NCI-H1105 treated with DMSO at 0.1 percent for 48 hours (cell line): ENCODE measurements around the gene DPYSL3.
"Not testable (repeated sequence)": the region's sequence is repeated elsewhere in the genome, so short reads cannot be mapped to it uniquely, and the experiment has no call there.

Experiments used
- DNase-seq: peaks from one replicate; lab custom pipeline; 2025; lab: John Stamatoyannopoulos, UW

The DPYSL3 gene

DNA sequence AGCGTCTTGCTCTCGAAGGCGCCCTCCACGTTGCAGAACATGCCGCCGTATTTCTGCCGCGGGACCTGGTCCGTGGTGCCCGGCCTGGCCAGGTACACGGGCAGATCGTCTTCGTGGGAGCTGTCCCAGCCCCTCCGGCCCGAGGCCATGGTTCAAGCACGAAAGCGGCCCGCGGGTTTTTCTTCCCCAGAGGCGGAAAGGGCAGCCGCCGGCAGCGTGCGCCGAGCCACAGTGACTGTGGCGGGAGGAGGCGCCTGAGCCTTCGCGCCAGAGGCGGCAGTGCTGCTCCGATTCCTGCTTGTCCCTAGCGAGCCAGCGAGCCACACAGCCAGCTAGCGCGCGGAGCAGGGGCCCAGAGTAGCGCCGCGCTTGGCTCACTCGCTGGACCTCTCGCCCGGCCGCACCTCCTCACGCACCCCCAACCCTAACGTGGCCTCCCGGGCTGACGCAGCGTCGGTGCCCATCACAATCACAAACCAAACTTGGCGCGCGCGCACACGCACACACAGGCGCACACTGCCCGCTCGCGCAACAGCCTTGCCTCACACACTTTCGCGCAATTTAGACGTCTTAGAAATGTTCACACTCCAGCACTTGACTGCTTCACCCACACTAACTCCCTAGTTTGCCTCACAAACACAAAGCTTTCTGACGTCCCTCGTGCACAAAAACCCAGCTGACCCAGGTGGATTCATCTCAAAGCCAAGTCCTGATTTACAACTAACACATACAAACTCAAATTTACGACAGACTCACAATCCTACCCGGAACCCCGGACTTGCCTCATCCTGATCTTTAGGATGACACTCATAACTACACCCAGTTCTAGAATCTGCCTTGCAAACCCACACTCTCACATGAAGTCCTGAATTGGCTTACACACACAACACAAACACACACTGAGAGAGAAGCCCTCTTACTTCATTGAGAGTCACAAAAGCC, at the start of gene DPYSL3:
TSS of gene DPYSL3 (minus strand) at position 359 of the 942 bp plus-strand sequence. CDS start at position 149, 210 bp downstream.
- peak; percentile 48 for DNase-seq

DNA sequence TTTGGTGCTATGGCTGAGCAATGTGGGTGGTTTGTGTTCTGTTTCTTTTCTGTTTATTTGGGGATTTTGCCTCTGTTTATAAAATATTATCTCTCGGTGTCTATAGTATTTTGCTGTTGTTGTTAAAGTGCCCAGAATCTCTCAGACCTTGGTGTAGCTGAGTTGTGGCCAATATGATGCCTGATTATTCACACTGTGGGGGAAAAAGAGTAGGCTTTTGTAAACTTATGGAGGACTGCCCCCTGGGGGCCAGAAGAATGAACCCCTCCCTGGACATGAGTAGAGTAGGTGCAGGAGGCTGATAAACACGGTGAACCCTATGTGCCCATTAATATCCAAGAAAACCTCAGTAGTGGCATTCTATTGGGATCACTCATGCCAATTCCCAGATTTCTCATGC, 49.0 kb upstream of the DPYSL3 start:
- DNase-seq: peak; percentile 37

DNA sequence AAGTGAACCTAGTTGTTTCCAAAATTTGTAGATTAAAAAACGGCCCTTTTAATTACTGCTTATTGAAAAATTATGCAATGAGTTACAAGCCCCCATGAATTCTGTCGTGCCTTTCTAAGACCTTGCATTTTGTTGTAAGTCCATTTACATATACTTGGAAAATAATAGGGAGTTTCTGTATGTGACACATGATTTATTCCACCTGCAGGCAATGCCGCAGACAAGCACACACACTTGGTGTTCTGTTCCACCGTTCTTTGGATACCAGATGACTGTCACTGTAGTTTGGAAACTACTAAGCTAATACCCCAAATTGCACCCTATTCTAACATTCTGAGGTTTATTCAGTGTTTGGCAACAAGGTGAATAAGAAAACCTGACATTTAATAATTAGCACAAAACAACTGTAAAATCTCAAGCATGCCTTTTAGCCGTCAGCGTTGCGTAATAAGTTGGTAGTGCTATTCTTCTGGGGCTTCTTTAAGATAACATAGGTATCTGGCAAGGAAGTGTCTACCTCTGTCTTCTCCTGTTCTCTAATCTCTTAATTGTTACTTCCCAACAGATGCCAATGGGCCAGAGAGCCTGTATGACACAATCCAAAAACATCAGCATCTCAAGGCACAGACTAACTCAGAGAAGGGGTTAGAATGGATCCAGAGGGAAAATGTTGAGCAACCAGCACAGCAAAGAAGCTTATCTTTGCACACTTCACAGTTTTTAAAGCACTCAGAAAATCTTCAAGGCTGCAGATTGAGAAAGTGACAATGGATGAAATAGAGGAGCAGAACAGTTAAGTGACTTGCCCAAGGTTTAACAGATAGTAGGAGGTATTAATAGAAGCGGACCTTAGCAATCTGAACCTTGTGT, 48.2 kb upstream of the DPYSL3 start:
- no peak for DNase-seq

DNA sequence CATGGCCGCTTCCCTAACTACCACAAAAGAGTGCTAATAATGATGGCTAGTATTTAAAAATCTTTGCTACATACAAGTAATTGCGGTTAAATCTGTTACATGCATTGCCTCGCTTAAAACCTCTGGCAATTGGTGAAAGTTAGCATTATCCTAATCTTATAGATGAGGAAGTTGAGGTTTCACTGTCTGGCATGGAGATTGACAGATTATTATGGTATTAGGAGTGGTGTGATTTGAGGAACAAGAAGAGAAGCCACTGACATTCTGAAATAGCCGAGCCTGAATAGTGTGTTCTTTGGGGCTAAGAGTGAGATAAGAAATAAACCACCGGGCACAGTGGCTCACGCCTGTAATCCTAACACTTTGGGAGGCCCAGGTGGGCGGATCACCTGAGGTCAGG, 45.3 kb upstream of the DPYSL3 start:
- no peak for DNase-seq

DNA sequence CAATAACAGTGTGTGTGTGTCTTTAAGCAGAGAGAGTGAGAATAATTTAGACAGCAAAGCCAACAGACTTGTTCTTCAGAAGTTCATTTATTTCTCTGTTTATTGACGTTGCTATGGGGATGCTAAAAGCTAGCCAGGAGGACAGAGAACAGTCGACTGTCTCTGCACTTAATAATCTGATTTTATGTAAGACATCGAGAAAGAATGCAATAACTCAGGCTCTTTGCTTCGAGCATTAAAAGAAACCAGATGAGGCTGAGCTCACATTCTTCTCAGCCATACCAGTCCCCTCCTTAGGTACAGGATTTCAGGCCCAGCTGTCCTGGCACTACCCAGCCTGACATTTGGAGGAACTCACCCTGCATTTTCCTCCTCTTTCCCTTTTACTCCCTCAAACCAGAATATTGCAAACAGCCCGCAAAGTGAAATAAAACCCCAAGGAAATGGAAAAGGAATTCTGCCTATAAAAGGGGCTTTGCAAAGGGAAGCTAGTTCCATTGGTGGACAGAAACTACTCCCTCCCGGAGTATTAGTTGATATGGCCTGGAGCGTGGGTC, 44.5 kb upstream of the DPYSL3 start:
- DNase-seq: no peak

DNA sequence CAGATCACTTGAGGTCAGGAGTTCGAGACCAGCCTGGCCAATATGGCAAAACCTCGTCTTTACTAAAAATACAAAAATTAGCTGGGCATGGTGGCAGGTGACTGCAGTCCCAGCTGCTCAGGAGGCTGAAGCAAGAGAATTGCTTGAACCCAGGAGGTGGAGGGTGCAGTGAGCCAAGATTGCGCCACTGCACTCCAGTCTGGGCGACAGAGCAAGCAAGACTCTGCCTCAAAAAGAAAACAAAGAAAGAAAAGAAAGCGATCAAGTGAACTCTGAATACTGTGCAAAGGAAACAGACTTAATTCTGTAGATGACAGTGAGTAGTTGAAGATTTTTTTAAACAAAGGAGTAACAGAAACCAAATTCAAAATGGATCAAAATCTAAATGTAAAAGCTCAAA, 43.9 kb upstream of the DPYSL3 start:
- DNase-seq: not testable (repeated sequence)

DNA sequence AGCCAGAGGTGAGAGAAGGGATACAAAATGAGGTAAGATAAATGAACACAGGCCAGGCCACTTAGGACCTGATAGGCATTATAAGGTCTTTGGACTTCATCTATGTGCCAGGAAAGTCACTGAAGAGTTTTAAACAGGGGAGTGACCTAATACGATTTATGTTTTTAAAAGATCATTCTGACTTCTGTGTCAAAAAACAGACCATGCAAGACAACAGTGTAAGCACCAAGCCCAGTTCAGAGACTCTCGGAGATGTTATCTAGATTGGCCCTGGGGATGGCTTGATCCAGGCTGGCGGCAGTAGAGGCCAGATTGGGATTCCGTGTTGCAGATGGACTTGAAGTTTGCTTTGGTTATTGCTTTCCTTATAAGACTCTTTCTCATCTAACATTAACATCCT, 43.0 kb upstream of the DPYSL3 start:
- no peak for DNase-seq

DNA sequence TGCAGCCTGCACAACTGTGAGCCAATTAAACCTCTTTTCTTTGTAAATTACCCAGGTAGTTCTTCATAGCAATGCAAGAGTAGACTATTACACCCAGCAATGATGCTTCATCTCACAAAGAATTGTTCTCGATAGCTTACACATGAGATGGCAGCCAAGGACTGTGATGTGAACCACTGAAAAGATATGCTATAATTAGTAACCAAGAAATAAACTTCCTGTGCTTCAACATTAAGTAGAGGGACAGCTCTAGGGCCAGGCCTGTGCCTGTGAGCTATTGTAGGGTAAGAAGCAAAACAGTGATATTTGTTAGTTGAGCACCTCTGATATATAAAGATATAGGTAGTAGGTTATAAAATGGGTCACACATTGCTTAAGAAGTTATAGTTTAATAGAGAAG, 41.8 kb upstream of the DPYSL3 start:
- no peak for DNase-seq

DNA sequence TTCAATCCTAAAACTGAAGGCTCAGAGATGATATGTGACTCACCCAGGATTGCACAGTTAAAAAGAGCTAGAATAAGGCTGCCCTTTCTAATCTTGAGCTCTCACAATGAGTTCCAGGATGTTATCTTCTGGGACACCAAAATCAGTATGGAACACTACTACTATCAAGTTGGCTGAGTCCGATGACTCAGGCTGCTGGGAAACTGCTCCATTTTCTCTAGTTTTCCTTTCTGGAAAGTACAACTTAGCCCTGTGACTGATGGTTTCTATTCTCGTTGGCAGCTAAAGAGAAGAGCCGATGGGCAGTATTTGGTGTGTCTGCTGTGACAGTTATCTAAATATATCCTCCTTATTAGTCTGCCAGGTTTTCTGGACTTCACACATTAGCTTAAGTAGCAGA, 37.9 kb upstream of the DPYSL3 start:
- no peak for DNase-seq

DNA sequence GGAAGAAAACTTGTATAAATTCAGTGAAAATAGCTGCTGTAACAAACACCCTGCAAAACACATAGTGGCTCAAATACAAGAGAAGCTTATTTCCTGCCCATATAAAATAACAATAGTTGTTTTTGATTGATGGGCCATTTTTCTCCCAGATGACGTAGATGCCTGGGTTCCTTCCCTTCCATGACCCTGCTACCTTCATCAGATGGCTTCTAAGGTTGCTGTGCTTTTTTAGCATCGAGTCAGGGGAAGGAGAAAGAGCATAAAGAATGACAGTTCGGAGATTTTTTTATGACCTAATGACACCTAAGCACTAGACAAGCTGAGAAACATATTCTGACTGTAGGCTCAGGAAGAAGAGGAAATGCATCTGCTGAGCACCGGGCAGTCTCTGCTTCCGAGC, 34.7 kb upstream of the DPYSL3 start:
- no peak for DNase-seq

DNA sequence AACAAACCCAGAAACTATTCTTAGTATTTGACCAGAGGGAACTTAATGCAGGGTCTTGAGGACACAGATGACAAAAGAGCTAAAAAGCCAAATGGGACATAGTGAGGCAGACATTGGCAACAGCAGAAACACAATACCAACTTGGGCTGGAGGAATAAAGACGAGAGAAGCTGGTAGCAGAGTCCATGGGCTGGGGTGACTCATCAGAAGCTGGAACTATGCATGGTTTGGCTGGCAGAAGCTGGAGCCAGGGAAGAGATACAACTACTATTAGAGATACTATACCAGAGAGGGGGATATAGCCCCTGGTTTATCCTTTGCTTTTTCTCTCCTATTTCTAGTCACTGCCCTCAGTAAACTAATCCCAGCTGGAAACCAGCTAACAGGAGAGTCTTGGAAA, 29.2 kb upstream of the DPYSL3 start:
- DNase-seq: no peak

DNA sequence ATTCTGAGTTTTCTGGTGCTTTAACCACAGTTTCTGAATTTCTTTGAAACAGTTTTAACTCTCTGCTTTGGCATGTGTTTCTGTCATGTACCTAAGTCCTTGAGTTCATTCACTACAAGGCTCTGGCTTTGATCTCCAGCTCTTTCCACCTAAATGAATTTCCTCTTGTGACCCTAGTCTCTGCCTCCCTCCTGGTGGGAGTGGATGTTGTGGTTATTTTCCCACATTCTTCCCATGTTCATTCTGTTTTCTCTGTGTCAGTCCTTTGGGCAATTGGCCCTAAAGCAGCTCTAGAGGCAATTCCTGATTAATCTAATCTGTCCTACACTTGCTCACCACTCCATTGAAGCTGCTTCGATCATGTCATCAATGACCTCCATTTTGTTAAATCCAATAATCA, 28.4 kb upstream of the DPYSL3 start:
- no peak for DNase-seq

DNA sequence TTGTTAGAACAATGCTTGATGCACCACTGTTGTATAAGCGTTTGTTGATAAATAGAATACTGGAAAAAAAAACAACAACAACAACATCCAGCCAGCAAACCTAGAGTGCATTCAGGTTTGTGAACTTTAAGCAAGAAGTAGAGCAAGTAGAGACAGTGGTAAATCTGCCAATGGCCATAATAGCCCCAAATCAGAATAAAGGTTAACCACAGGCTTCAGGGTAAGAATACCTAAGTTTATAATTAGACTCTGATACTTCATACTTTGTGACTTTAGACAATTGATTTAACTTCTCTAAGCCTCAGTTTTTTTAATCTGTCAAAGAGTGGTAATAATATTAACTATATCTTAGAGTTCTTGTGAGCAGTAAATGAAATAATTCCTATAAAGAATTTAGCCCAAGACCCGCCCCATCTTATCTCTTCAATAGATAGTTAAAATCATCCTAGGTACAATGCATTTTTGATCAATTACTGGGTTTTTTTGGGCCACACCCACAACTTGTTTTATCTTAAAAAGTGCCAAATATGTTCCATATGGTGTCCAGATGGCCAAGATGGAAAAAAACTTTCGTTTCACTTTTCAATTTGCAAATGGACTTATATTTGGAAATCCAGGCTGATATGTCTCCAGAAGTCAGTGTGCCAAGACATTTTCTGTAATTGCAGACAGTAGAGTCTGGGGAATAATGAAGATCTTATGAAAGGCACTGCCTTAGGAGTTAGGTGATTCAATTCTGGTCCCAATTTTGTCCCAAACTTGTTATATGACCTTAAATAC, 24.5 kb upstream of the DPYSL3 start:
- DNase-seq: no peak

DNA sequence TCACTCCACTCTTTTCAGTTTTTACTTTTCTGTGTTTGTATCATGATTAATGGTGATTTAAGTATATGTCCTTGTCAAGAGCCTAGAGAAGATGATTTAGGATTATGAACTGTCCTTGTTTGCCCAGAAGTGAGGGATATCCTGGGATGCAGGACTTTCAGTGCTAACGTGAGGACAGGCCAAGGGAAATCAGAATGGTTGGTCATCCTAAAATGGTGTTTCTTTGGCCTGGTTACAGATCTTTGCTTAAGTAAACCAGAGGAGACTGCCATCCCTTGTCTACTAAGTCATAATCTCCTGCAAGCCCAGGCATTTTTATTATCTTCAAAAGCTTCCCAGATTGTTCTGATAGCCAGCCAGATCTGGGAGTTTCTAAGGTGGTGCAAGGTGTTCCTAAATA, 22.3 kb upstream of the DPYSL3 start:
- no peak for DNase-seq

DNA sequence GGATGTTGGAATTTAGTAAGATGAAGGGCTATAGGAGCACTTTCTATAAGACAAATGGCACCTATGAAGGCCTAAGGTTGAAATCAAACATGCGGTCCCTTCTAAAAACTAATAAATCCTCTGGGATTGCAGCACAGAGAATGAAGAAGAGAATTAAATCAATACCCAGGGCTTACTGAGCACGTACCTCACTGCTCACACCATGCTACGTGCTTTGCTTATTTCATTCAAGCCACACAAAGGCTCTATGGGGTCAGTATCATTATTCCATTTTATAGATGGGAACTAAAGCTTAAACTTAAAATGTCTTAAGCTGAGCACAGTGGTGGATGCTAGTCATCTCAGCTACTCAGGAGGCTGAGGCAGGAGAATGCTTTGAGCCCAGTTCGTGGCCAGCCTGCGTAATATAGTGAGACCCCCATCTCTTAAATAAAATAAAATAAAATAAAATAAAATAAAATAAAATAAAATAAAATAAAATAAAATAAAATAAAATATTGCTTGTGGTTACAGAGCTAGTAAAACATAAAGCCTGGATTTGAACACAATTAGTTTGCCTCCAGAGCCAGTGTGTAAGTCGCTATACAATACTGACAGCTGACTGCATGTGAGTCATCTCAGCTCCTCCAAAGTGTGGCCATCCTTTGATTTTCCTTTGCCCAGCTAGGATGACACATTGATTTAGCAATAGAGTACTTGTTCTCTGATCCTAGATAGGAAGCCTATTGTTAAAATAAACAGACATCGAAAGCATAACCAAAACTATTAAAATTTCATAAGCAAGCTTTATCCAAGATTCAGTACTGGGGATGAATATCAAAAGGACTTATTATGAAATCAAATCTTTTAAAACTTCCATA, 20.9 kb upstream of the DPYSL3 start:
- no peak for DNase-seq

DNA sequence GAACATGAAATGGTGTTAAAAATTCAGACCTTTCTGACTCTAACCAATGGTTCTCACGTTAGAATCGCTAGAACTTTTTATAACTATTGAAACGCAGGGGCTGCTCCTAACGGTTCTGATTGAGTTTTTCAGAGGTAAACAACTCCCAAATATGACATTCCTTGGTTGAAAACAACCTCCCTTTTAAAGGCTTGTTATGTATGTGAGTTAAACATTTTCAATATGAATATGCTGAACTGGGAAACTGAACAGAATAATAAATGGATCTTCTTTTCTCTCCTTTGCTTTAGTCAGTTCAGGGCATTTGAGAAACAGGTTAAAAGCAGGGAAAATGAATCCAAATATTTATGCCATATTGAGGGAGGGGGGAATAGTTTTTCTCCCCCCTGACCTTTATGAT, 13.2 kb upstream of the DPYSL3 start:
- DNase-seq: no peak

DNA sequence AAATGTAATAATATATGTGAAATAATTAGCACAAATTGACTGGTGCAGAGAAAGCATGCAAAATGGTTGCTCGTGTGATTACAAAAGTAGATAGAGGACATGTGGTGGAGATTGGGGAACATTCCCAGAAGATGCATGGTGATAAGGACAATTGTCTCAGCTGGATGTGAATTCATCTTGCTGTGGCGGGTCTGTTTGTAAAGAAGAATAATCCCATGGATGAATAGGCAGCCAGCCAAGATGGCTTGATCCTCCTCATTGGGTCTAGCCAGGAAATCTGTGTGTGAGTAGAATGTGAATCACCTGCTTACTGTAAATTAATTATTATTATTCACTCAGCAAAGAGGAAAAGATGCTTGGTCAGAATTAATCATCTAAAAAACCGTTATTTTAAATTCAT, 12.6 kb upstream of the DPYSL3 start:
- DNase-seq: peak; percentile 14

DNA sequence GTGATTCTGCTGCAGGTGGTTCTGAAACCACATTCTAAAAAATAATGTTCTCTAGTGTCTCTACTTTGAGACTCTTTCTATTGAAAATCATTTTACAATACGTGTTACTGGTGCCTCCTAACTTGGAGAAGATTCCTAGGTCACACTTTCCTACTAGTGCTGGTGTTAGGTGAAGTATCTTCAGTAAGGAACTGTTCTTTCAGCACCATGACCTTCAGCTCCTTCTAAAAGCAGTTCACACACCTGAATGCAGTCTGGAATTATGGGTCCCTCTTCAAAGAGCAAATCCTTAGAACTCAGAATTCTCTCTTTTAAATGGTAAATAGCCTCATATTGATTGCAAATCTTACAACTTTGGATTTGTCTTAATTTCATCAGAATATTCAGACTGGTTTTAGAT, 10.6 kb upstream of the DPYSL3 start:
- no peak for DNase-seq

DNA sequence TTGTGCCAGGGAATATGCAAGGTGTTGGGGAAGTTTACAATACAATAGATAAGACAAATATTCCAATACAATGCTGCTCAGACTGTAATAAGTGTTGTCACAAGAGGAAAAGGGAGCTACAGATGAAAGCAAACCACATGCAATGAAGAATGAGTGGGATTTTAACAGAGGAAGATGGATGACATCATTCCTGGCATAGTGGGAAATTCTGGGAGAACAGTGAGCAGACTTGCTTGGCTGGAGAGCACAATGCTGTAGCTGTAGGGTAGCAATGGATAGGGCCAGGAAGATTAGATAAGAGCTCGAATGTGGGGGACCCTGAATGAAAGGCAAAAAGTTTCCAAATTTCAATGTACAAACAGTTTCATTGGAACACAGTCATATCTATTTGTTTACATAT, 9.5 kb upstream of the DPYSL3 start:
- no peak for DNase-seq

DNA sequence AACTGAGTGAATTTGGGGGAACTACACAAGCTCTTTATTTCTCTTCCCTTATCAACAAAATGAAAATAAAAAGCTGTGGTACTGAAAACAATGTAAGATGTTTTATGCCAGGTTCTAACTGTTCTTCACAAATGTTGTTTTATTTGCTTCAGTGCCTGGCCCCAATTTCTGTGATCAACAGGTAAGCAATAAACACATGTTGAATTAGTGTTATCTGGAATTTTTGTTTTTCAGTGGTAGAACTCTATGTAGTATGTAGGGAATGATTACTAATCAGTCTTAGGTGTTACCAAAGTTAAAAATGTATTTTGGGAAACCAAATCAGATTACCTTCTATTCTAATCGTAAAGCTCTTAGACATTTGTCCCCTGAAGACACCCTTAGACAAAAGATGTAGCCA, 7.5 kb upstream of the DPYSL3 start:
- no peak for DNase-seq

DNA sequence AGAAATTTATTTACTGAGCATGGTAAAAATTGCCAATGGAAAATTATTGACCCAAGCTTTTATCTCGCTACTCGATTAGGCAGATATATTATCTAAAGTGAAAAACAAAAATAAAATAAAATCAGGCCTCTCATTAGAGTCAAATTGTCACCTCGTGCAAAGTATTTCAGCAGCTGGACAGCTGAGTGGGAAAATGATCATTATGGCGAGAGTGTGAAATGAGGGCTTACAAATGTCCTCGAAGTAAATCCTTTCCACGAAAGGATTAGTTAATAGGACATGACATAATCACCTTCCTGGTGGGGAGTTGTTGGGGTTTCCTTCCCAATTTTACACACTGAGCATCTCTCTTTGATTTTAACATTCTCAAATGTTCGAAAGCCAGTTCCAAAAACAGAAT, 5.4 kb upstream of the DPYSL3 start:
- DNase-seq: no peak
